Tongue (tissue), 2 donors: ENCODE data around the gene SFXN3. TPM values are rescaled to one million over a fixed set of nuclear protein-coding genes. Genes with fewer than 3 reads are reported as not detected.

ENCODE experiments used
- DNase-seq: peaks from one replicate; pipeline ENCODE4 v3.0.0-alpha.2; 2015
- total RNA-seq: library from RNA; depleted of rRNA; stranded (reverse); fragments of >200 nt; gene quantifications from one replicate; pipeline ENCODE4 v1.2.3, GENCODE V29; 2014

Gene SFXN3
- total RNA-seq, 1 donor from 2014 or later: 51.1 TPM

DNA sequence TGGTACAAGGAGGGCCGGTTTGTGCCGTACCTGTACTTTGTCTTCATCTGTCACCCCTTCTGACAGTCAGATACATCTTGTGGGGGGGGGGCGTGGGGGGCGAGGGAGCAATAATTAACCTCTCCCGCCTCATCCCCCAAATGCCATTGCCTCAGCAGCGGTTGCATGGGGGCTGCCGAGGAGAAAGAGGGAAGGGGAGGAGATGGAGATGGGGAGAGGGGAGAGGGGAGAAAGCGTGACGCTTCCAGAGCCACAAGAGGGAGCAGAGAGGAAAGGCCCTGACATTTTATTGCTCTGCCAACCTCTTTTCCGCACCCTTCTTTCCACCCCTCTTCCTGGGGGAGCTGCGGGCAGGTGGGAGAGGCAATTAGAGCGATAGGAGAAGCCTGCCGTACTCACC is 42.6 kb downstream of the SFXN3 start:
- no peak for DNase-seq

- no peak for DNase-seq
These were observed 44.7 kb downstream of the SFXN3 start for GRCh38 chr10:101075775-101076174.

DNA sequence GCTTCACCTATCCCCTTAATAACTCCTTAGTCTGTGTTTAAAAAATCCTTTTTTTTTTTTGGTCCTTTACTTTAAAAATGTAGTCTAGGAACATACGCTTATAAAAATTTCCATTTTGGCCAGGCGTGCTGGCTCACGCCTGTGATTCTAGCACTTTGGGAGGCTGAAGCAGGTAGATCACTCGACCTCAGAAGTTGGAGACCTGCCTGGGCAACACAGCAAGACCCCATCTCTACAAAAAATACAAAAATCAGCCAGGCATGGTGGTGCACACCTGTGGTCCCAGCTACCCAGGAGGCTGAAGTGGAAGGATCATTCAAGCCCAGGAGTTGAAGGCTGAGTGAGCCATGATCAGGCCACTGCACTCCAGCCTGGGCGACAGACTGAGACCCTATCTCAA is 45.6 kb downstream of the SFXN3 start:
- DNase-seq: no peak

- DNase-seq: peak; percentile 14
These were observed 48.8 kb downstream of the SFXN3 start for GRCh38 chr10:101079874-101080273.

DNA sequence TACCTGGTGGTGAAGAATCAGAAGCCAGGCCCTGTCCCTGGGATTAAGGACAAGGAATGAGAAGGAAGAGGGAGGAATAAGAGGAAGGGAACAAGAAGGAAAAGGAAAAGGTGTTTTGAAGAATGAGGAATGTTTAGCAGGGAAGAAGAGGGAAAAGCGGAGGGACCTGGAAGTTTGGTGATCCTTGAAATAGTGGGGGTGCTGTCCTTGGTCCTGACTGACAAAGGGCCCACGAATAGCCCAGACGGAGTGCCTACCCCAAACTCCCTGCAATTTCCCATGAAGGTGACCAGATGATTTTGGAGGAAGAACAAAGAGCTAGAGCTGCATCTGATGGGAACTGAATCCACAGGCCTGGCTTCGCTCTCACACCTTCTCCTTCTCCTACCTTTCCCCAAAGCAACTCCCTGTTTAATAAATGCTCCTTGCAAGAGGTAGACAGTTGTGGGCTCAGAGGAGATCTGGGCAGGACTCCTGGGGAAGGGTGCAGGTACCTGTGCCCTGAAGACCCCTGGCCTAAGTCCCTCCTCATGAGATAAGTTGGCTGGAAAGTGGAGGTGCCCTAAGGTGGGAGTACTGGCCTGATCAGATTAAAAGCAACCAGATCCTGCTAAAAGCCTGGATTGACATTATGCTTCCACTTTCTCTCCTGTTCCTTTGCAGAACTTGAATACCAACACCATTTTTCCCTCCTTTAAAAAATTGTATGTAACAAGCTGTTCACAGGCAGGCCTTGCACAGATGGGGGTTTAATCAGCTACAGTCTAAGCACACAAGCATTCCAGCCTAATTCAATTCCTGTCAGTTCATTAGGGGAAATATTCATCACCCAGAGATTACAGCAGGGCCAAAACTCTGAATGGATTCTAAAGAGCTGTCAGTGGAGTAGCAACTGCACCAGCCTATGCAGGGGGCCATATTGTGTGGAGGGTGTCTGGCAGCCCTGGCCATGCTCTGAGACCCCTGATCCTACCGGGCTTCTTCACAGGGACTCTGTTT is 50.2 kb downstream of the SFXN3 start:
- DNase-seq: peak; percentile 72

GRCh38 chr10:101085846-101086245 is 54.8 kb downstream of the SFXN3 start:
- DNase-seq: no peak

- no peak for DNase-seq
These were observed 56.3 kb downstream of the SFXN3 start for GRCh38 chr10:101087376-101087775.

- no peak for DNase-seq
These were observed 56.9 kb downstream of the SFXN3 start for GRCh38 chr10:101087965-101088364.

- no peak for DNase-seq
These were observed 58.7 kb downstream of the SFXN3 start for GRCh38 chr10:101089520-101090299.

- DNase-seq: no peak
These were observed 59.6 kb downstream of the SFXN3 start for GRCh38 chr10:101090597-101090996.

Other genes starting within 250 kb of the SFXN3 start
- 119 TPM for gene SLF2, start 118.3 kb upstream of the SFXN3 start, total RNA-seq
- 1.7 TPM for gene SEMA4G, start 61.7 kb upstream of the SFXN3 start, total RNA-seq
- 42.0 TPM for gene MRPL43, start 43.7 kb upstream of the SFXN3 start, total RNA-seq
- gene TWNK, start 43.7 kb upstream of the SFXN3 start, total RNA-seq: 6.6 TPM
- 45.5 TPM for gene LZTS2, start 31.4 kb upstream of the SFXN3 start, total RNA-seq
- gene PDZD7, start 105 bp upstream of the SFXN3 start, total RNA-seq: not detected
- 20.5 TPM for gene KAZALD1, start 30.8 kb downstream of the SFXN3 start, total RNA-seq
- gene TLX1, start 100.1 kb downstream of the SFXN3 start, total RNA-seq: 1.3 TPM
- 5.6 TPM for gene LBX1, start 198.2 kb downstream of the SFXN3 start, total RNA-seq